Activated T-helper 1 cell treated with anti-CD3 and anti-CD28 coated beads, Interleukin-2, amount 50 U/mL, for 16 hours (primary cell): ENCODE measurements around the gene DLK2.
"Not testable (repeated sequence)": the region's sequence is repeated elsewhere in the genome, so short reads cannot be mapped to it uniquely, and the experiment has no call there.

Experiments used
- DNase-seq, 2 donors: peaks; one replicate each; pipeline ENCODE4 v3.0.0-alpha.2; 2020; ENCODE audit warnings: low read depth in 1 of 2, low spot score in 1 of 2

The DLK2 gene, protein sequence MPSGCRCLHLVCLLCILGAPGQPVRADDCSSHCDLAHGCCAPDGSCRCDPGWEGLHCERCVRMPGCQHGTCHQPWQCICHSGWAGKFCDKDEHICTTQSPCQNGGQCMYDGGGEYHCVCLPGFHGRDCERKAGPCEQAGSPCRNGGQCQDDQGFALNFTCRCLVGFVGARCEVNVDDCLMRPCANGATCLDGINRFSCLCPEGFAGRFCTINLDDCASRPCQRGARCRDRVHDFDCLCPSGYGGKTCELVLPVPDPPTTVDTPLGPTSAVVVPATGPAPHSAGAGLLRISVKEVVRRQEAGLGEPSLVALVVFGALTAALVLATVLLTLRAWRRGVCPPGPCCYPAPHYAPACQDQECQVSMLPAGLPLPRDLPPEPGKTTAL

DNA sequence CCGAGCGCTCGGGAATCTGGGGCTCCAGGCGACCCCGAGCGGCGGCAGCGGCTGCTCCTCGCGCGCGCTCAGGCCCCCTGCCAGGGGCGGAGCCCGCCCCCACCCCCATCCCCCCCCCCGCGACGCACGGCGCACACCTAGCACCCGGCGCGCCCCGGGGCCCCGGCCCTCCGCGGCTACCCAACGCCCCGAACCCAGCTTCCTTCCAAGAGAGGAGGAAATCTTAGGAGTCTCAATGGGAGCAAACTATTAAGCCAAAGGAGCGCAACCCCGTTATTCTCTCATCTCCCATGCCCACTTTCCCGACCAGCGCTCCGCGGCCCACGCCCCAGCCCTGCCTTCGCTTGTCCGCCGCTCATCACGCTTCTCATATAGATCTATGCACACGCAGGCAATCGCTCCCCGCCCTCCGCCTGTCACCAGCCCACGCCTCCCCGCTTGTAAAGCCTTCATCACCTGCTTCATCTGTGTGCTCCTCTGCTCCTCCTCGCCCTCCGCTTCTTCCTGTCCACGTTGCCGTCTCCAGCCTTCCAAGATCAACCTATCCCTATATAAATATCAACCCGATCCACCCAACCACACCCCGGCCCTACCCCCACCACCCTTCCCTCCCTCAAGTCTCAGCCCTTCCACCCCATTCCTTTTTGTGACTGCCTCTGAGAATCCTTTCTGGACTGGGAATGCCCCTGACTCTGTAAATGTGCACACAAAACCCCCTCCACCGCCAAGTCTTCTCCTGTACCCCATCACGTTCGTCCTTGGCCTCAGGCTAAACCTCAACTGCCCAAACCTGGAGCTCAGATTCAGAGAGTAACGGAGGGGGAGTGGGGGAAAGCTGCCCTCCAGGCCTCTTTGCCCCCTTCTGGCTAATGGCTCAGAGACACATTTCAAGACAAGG is at the start of gene DLK2:
Gene DLK2, minus strand, starts transcription at position 18 of the 898 bp plus-strand sequence. CDS start 723 bp downstream, outside the sequence.
- peak; percentile 14 to 23 for DNase-seq

DNA sequence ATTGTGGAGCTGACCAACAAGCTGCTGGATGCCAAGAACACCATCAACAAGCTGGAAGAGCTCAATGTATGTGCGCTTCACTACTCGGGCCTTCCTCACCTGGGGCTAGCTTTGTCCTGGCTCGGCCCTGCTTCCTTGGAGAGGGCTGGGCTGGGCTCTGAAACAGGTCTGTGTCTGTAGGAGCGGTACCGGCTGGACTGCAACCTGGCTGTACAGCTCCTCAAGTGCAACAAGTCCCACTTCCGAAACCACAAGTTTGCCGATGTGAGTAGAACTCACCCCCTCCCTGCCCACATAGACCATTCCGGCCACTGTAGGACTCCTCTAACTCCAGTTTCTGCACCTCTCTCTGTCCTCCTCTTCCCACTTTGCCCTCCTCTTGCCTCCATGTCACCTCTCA is 48.1 kb upstream of the DLK2 start:
- DNase-seq = no peak

DNA sequence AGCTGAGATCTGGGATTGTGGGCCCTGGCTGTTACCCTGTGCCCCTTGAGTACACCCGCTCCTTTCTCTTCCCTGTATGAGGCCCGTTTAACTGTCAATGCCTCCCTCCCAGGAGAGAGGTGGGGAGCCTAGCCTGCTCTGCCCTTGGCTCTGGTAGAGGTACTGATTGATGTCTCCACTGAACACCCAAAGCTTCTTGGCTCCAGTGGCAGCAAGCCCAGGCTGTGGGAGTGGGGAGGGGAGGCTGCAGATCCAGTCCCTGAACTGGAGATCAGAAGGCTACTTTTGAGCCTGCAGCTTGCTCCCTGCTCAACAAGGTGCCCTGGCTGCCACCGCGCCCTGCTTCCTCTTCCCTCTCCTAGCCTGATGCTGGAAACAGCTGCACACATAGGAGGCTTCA is 47.3 kb upstream of the DLK2 start:
- no peak for DNase-seq

DNA sequence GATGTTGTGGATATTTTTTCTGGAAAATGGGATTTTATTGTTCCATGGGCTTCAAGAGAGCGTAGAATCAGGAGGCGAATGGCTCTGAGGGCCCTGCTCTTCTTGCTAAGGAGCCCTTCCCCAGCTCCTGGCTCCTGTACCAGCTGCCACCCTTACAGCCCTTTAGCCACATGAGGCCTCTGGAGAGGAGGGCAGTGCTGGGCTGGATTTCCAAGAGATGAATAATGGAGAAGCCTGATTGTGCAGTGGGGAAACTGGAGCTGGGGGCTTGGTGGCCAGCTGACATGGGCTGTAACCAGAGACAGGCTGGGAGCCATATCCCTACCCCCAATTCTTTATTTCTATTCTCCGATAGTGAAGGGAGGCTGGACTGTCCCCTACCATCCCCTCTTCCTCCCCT is 45.6 kb upstream of the DLK2 start:
- no peak for DNase-seq

DNA sequence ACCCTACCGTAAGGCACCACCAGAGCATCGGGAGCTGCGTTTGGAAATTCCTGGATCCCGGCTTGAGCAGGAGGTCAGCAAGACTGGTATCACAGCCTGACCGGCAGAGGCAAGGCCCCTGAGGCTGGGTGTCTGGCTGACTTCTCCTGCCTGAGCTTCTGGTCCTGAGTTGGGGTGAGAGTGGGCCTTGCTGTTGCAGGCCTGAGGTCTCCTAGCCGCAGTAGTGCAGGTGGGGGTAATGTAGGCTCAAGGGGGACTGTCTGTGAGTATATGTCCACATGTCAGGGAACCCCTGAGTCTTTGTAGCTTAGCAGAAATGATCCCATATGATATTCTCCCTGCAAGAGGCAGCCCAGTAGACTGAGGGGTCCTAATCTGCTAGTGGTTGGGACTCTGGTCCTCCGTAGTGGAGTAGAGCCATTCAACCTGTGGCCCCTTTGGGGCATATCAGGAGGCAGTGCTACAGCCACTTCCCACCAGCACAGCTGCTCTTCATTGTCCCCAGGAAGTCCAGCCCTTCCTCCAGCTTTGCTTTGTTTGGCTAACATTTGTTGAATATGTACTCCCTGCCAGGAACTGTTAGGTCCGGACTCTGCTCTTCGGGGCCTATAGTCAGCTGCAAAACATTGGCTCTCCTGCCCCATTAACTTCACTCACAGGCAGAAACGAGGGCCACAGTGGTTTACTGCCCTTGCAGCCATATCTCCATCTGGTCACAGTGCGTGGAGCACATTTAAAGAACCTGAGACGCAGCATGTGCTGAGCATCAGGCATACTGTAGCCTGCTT is 43.9 kb upstream of the DLK2 start:
- DNase-seq = no peak

DNA sequence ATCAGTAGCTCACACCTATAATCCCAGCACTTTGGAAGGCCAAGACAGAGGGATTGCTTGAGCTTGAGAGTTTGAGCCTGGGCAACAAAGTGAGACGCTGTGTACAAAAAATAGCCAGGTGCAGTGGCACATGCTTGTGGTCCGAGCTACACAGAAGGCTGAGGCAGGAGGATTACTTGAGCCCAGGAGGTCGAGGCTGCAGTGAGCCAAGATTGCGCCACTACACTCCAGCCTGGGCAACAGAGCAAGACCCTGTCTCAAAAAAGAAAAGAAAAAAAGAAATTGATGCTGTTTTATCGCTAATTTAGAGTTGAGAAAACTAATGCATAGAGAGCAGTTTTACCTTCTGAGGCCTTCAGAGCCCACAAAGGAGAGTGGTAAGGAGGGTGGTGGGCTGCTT is 42.9 kb upstream of the DLK2 start:
- not testable (repeated sequence) for DNase-seq

DNA sequence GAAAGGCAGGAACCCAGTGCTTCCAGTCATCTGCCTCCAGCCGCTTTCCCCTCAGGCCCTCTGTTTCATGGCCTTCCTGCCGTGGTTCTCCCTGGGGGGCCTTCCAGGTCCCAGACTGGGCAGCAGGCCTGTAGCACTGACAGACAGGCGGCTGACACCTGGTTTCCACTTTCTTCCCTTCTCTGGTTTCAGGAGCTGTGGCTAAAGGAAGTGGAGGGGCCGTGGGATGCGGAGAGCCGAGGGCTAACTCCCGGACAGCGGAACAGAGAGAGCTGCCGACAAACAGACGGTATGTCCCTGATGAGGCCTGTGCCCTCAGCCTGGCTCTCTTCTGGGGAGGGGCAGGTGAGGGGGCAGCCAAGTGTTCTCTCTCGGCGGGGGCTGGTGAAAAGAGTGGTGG is 42.3 kb upstream of the DLK2 start:
- no peak for DNase-seq

DNA sequence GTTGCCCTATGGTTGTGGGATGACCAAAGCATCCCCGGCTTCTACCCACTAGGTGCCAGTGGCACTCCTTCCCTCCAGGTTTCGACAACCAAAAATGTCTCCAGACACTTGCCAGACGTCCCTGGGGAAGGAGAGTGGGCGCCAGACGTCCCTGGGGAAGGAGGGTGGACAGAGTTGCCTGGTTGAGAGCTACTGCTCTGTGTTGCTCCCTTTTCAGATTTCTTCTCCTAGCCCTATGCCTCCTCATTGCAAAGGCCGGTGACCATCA is 41.7 kb upstream of the DLK2 start:
- no peak for DNase-seq

DNA sequence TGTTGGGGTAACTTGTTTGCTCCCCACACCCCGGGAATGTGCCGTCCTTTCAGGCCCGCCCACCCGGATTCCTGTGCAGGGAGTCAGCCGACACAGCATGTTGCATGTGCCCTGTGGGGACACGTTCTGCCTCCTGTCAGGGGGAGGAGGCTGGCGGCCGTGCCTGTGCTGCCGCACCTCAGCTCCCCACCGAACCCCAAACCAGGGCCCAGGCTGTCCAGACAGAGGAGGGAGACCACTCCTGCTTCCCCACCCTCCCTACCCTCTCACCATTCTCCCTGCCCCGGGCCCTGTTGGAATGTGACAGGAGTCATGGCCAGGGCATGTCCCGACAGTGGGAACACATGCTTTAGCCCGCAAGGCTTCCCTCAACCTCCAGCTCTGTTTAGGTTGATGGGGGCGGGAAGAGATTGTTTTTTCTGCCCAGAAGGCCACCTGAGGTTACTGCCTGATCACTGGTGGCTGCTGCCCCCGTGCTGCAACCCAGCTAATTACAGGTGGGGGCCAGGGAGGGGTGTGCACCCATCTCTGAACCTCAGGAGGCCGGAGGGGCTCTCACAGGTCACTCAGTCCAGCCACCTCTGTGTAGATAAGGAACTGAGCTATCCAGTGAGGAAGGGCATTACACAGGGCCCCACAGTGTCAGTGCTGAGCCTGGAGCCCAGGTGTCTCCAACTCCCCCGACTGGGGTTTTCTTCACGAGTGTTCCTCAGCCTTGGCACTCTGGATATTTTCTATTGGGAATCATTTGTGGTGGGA is 41.2 kb upstream of the DLK2 start:
- no peak for DNase-seq

DNA sequence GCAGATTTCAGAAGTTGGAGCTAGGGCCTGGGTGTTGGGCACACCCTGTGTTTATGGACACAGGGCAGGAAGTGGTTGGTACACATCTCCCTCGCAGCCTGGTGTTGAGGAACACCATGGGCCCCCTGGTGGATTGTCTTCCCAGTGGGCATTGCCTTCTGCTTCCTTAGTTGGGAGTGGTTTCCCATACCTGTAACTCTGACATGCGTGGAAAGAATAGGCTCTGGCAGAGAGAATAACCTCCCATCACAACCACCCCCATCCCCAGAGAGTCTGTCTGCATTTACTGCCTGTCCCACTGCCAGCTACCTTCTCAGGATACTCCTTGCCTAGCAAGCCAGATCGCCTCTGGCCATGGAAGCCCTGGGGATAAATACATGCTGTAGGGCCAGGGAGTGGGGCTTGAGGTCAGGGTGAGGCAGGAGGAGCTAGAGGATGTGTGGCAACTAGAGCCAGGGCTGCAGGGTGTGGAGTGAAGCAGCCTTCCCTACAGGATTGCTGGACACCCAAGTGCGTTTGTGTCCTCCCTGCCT is 40.1 kb upstream of the DLK2 start:
- DNase-seq = no peak

DNA sequence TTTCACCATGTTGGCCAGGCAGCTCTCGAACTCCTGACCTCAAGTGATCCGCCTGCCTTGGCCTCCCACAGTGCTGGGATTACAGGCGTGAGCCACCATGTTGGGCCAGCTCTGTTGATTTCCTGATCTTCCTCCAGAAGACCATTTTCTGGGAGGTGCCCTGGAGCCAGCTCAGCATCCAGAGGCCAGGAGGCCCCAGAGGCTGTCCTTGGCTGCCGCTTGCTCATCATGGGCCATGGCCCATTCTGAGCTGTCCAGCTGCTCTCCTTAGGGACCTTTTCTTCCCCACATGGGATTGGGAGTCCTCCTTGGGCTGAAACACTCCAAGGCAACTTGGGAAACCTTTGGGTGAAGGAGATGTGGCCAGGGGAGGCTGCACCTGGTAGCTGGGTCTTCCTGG is 39.4 kb upstream of the DLK2 start:
- no peak for DNase-seq

DNA sequence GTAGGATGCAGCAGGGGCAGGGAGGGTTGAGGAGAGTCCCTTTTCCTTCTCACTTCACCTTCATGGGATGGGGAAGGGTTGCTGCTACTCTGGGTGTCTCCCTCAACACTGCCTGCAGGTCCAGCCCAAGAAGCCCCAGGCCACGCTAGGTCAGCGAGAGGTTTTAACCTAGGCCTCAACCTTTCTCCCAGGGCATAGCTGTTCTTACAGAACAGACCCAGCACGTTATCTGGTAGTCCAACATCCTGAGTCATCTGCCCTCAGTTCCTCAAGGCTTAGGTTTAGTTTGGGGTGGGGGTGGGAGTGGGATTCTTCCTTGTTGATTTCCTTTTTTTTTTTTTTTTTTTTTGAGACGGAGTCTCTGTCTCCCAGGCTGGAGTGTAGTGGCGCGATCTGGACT is 39.0 kb upstream of the DLK2 start:
- DNase-seq = no peak

DNA sequence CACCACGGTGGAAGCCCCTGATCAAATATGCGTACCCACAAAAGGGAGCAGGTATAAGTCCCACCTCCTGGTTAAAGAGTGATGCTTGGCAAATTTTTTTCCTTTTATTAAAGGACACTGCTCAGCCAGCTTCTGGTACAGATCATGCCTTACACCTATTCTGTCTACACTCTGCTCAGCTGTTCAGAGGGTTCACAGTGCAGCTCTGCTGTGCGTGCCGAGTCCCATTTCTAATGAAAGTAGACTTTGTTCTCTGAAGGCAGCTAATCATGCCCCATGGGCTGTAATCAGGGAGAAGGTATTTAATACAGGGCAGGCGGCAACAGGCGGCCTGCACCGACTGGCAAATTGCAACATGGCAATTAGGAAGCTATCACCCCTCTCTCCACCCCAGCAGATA is 38.5 kb upstream of the DLK2 start:
- DNase-seq = no peak

DNA sequence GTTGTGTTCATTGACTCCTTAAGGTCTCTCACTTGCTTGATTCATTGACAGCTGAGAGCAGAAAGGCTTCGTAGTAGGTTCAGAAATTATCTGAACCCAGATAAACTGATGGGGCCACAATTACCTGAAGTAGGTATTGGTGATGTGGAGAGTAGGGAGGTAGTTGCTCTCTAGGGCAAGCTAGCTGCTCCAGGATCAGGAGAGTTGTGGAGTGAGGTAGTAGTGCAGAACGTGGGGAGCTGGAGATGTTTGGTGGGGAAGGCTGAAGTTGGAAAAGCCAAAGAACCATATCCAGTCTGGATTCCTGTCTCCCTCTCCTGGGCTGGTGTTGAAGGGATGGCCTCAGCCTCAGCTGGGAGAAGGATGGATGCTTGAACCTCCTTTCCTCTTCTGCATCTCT is 37.9 kb upstream of the DLK2 start:
- no peak for DNase-seq

DNA sequence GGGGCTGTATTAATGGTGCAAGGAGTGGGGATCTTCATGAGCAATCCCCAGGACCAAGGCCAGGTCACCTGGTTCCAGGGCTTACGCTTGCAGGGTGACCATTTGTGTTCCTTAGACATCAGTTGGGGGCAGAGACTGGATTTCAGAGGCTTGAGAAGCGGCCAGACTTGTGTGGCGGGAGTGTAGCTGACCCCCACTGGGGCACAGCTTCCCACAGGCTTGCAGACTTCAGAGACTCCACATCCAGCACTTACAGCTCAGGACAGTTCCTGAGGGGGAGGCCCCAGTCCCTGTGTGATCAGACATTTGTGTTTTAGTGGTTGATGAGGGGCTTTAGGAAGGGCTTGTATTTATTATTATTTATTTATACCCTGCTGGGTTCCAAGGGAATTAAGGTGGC is 37.3 kb upstream of the DLK2 start:
- DNase-seq = no peak

DNA sequence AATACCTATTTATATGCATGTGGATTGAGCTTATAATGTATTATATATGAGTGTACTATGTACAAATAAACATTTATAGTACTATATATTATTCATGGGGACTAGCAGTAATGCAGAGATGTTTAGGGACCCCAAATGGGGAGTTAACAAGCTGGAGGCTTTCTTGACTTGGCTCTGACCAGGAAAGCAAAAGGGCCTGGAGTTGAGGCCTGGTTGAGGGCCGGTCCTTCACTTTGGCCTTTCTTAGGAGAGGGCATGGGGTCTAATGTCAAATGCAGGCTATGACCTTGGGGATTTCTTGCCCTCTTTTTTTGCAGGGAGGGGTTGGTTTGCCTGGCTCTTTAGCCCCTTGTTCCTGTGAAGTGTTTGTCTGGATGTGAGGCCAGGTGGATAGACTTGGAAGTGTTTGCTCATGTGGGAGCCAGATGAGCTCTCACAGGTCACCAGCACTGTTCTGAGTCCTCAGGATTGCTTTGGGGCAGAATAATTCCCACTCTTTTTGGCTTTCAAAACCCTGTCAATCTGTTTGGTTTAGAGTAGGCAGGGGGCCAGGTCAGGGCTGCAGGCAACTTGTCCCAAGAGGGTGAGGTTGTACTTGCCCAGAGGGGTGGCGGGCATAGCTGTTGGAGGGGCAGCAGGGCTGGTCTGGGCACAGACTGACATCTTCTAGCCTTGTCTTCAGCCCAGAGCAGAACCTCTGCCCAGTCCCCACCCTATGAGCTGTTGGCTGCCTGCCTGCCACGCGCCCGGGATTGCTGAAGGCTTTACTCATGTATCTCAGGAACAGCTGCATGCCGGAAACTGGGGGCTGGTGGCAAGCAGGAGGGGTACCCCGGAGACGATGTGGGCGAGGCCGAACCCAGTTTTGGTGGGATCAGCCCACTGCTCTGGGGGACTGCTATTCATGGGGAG is 36.7 kb upstream of the DLK2 start:
- DNase-seq = no peak

DNA sequence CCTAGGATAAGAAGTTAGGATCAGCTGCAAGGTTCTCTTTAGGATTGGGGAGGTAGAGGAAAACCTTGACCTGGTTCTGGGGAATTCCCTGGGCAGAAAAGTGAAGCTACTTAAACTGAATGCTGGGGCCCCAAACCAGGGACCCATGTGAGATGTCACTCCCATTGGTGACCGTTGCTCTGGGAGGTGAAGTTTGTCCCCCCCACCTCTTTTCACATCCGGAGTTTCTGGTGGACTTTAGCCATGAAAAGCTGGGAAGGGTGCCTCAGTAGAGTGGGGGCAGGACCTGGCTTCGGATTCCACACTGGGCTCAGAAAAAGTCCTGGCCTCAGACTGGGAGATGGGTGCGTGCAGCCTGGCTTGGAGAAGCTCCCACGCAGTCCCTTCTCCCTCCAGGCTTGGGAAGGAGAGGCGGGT is 35.2 kb upstream of the DLK2 start:
- DNase-seq = no peak

DNA sequence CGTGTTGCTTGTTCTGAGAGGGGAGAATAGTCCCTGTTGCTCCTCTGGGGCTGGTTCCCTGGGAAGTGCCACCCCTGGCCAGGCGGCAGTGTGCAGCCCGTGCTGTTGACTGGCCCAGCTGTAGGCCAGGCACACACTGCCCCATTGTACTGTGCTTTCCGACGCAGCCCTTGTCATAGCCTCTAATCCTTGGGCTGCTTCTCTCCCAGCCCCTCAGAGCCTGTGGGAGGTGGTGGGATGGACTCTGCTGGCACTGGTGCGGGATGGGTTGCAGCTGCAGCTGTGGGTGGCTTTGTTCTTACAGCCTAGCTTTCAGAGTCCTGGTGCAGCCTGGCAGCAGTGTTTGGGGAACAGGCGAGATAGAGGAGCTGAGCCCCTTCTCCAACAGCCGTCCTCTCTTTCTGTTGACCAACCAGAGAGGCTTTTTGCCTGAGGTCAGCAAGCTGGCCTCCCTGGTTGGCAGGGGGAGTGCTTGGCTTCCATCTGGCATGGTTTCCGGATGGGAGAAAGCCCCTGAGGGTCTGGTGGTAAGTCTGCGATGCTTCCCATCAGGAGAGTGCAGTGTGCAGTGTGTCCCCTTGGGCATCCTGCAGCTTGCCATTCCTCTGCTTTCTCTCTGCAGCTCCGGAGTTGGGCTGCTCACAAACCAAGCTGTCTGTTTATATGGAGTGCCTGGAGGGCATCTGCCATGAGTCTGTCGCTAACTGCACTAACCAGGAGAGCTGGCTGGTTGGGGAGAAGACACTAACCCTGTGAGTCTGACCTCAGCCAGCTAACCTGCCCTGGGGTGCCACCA is 34.1 kb upstream of the DLK2 start:
- DNase-seq = no peak

DNA sequence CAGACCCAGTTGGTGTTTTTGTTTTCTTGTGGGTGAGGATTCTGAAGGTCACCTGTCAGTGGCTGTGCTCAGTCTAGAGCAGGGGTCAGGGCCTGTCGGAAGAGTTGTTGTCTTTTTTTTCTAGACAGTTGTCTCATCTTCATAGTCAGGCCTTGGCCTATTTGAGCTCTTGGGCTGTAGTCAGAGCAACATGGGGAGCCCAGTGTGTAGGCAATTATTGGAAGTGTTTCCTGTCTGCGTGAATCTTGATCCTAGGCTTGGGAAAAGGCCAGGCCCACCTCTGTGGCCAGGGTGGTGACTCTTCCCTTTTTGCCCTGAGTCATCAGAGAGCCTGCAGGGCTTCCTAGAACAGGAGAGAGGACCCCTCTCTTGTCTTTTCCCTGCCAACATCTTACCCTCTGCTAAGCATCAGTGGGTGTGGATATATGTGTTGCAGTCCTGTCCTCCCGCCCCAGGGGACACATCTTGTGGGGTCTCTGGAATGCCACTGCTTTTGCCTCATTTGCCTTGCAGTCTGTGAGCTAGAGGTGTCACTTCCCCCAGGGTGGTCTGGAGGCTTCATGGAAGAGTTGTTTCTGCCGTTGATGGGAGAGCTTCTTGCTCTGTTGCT is 33.4 kb upstream of the DLK2 start:
- DNase-seq = no peak
